ENCODE results near the gene KMT2D.
"Not testable (repeated sequence)": the region's sequence is repeated elsewhere in the genome, so short reads cannot be mapped to it uniquely, and the experiment has no call there.

KMT2D gene

DNA sequence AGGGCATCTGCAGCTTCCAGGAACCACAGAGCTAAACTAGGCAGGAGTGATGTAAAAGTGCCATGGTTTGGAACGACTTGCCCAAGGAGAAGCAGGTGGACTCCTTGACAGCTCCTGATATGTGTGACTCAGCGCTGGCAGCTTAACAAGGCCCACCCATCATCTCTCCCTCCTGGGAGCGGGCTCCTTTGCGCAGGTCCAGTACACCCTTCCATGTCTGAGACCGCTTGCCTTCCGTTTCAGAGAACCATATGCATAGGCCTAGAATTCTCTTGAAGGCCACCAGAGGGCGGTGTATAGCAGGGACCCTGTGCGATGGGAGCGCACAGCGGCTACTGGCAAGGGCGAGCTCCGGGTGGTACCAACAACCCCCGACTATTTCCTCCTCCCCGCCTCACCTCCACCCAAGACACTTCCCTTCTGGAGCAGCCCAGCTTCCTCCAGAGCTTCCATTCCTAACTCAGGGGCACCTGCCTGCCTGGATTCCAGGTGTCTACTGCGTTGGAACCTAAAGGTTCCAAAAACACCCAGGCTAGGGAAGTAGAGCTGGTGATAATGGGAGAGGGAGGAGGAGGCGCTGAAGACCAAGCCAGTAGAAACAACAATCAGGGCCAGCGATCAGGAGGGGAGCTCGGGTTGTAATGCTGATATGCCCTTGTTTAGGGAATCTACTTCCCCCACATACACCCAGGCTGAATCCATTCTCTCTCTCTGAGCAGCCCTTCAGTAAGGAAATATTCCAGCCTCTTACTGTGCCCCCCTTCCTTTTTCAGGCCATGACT, 27.7 kb upstream of the KMT2D start:
- no peak for DNase-seq (ENCODE audit: low read depth in 2 of 3, low spot score in 2 of 3)

DNA sequence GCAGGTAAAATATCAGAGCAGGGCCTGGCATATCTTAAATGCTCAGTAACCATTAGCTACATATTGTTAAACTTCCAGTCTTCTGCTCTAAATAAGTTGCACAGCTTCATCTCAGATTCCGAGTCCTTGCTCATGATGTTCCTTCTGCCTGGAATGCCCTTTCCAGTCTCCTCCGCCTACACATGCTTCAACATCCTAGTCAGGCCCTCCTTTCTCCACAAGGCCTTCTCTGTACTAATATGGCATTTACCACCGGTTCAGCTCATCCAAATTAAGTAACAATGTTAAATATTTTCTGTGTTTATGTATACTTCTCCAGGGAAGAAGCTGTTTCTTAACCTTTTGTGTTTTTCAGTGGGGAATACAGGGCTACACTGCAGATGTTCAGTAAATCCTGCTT, 25.5 kb upstream of the KMT2D start:
- no peak for DNase-seq (ENCODE audit: low read depth in 2 of 3, low spot score in 2 of 3)

DNA sequence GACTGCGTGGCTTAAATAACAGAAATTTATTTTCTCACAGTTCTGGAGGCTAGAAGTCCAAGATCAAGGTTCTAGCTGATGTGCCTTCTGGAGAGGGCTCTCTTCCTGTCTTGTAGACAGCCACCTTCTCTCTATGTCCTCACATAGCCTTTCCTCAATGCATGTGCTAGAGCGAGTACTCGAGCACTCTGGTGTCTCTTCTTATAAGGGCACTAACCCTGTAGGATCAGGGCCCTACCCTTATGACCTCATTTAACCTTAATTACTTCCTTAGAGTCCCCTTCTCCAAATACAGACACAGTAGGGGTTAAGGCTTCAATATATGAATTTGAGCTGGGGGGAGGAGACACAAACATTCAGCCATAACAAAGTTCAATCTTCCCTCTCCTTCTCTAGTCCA, 23.8 kb upstream of the KMT2D start:
- no peak for DNase-seq (ENCODE audit: low read depth in 2 of 3, low spot score in 2 of 3)

DNA sequence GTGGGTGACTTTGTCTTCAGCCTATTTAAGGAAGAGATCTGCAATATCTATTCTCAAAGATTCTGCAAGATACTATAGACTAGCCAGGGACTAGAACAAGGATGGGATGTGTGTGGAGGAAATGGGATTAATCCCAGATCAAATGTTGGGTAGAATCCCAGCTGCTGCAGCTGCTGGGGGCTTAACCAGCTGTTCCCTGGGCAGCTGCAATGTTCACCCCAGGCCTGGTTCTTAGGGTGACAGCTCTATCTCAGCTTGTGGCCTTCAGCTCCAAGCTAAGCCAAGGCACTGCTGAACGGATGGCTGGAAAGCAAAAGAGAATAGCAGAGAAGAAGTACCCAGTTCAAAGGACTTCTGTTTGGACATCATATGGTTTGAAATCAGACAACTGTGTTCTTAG, 19.2 kb upstream of the KMT2D start:
- no peak for DNase-seq (ENCODE audit: low read depth in 2 of 3, low spot score in 2 of 3)

DNA sequence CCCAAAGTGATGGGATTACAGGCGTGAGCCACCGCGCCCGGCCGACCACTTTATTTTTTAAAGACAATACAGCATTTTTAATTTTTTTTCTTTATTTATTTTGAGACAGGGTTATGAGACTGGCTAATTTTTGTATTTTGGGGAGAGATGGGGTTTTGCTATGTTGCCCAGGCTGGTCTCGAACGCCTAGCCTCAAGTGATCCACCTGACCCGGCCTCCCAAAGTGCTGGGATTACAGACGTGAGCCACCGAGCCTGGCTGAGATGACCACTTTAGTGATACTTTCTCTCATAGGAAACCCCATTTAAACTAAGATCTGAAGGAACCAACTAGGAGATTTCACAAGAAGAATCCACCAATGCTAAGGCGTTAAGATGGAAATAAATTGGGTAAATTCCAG, 10.4 kb upstream of the KMT2D start:
- DNase-seq (ENCODE audit: low read depth in 2 of 3, low spot score in 2 of 3), result no peak

DNA sequence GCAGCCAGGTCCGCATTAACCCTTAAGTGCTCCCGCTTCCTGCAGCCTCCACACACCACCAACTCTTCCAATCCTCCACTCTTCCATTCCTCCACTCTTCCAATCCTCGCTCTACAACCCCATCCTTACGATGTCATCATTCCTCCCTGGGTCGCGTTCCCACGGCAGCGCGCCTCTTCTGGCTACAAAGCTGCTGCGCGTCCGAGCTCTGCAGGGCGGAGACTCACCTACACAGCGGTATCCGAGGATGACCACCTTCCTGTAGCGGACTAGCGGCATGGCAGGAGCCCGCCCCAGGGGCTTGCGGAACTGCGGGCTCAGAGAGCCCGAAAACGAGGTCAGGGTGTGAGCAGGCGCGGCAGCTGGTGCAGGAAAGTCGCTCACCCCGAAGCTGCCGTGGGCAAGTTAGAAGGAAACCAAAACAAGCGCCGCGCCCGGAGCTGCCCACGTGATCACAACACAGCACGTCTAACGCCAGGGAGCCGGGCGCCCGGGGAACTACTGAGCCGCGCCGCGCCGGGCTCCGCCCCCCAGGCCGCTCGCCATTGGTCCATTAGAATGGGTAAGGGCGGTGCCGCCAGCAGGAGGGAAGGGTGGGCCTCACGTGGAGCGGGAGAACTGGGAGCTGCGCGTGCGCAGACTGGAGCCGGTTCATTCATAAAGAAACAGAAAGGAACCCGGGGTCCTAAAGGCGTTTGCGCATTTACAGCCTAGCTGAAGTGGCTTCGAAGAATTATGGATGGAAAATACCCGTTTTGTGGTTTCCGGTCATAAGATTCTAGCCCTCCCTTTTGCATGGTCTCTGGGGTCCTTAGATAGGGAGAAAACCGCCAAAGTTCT, 9.1 kb upstream of the KMT2D start, which contains the start of gene RHEBL1:
RHEBL1 (minus strand) TSS at position 473 of the 840 bp plus-strand sequence; CDS start at position 279, 194 bp downstream.
- DNase-seq (ENCODE audit: low read depth in 2 of 3, low spot score in 2 of 3), result peak; percentile 95 to 100 (median 98)

DNA sequence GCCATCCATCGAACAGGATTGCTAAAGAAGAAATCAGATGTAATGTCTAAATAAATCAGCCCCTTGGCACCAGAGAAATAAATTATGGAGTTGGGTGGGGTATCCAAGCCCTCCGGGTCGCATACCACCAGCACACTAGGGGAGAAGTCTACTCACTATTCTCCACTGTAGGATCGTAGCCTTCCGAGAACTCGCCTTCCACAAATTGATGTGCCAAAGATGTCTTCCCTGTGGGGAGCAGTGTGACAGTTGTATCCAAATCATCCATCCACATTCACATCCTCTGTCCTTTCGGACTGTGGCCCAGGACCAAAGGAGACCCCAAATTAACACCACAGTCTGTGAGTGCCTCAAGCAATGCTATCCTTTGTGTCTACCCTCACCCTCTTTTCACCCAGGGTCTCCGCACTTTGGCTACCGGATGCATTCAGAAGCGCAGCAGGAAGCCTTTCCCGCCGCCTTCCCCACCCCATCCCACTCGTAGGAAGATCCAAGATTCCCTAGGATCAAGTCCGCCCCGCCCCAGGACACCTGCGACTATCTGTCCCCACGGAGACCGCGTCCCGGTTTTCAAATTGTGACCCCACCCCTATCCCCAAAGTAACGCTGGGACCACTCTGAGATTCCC, 8.4 kb upstream of the KMT2D start:
- DNase-seq (ENCODE audit: low read depth in 2 of 3, low spot score in 2 of 3), result no peak

DNA sequence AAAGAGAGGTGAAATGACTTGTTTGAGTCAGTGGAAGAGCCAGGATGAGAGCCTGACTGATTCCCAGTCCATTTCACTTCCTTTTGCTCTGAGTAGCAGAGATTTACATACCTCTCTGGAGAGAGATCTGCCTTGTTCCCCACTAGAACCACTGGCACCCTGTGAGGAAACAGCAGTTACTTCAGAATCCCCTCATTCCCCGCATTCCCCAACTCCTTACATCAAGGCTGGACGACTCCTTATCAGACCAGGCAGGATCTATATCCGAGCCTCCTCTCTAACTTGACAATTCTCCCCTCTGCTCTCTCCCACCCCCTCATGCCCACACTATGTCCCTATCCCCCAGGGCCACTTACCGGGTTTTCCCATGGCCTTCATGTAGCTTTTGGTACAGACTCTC, 5.5 kb upstream of the KMT2D start:
- DNase-seq (ENCODE audit: low read depth in 2 of 3, low spot score in 2 of 3), result no peak

DNA sequence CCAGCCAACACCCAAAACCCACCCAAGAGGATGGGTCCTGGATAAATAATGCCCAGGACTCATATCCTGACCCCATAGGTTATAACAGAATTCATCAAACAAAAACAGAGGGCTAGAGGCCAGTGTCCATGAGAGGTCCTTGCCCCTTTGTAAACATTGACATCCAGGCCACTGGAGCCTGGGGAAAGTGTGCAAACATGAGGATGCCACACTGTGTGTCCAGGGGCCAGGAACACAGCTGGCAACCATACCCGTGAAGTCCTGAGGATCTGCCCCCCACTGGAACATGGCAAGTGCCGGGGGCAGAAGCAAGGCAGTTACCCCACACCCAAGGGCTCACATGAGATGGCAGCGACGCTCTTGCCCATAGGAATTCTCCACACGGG, 4.2 kb upstream of the KMT2D start:
- DNase-seq (ENCODE audit: low read depth in 2 of 3, low spot score in 2 of 3), result no peak

DNA sequence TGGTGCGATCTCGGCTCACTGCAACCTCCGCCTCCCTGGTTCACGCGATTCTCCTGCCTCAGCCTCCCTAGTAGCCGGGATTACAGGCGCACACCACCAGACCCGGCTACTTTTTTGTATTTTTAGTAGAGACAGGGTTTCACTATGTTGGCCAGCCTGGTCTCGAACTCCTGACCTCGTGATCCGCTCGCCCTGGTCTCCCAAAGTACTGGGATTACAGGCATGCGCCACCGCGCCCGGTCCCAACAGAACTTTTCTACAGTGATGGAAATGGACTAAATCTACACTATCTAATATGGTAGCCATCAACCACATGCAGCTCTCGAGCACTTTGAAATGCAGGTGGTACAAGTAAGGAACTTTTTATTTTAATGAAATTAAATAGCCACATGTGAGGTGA, 1.3 kb upstream of the KMT2D start:
- DNase-seq (ENCODE audit: low read depth in 2 of 3, low spot score in 2 of 3), result not testable (repeated sequence)

DNA sequence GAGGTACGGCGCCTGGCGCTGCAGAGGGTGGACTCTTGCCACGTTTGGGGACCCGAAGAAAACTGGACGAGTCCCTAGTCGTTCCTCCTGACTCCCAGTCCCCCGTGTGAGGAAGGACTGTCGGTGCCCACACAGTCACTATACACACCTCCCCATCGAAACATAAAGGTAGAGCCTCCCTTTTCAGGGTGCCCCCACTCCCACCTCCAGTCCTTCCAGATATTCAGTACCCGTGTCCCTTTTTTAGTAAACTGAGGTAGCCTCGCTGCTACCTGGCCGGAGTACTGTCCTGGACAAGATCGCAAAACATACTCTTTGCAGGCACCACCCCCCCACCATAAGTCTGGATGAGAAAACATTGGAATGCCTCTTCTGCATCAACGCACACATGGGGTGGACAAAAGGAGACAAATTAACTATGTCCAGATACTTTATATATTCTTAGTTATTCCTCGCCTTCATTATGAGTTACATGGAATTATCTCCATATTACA, 610 bp upstream of the KMT2D start:
- DNase-seq (ENCODE audit: low read depth in 2 of 3, low spot score in 2 of 3), result no peak

DNA sequence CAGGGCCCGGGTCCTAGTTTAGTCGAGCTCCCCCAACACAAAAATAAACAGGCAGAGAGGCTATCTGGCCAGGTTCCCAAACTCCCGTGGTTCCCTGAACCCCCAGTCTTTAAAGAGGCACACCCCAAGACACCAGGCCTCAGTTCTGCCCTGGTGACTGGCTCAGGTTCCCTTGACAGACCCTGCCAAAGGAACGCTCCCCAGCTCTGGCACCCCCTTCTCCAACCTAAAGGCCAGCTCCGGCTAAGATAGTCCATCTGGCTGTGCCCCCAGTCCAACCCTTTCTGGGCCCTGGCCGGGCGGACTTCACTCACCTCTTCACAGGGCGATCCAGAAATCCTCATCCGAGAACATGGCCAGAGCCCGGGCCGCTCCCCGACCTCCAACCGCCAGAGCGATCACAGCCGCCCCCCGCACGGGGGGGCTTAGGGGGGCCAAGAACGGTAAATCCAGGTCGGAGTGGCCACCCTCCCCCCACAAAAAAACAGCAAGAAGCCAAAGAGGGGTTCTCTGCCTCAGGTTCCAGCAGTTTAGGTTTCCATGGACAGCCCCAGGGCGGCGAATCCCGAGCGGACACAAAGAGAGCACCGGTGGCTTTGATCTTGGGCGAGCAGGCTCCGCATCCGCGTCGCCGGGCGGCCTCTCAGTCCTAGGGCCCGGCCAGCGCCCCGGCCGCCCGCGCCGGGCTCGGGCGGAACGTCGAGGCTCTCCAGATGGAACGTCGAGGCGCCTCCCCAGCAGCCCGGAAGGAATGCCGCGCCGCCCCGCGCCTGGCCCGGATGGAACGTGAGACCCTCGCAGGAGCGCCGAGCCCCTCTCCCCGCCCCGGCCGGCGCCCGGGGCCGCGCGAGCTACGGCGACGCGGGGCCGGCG, 1.1 kb downstream of the KMT2D start:
- no peak for DNase-seq (ENCODE audit: low read depth in 2 of 3, low spot score in 2 of 3)

DNA sequence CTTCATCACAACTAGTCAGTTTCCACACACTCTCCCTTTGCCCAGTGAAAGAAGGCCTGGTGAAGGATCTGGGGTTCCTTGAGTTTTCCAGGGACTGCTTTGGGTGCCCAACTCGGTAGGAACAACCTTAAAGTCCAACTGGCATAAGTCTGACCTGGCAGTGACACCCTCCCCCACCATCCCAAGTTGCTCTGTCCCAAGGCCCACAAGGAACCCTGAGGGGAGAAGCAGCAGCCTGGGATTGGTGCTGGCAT, 1.6 kb downstream of the KMT2D start:
- DNase-seq (ENCODE audit: low read depth in 2 of 3, low spot score in 2 of 3), result no peak

DNA sequence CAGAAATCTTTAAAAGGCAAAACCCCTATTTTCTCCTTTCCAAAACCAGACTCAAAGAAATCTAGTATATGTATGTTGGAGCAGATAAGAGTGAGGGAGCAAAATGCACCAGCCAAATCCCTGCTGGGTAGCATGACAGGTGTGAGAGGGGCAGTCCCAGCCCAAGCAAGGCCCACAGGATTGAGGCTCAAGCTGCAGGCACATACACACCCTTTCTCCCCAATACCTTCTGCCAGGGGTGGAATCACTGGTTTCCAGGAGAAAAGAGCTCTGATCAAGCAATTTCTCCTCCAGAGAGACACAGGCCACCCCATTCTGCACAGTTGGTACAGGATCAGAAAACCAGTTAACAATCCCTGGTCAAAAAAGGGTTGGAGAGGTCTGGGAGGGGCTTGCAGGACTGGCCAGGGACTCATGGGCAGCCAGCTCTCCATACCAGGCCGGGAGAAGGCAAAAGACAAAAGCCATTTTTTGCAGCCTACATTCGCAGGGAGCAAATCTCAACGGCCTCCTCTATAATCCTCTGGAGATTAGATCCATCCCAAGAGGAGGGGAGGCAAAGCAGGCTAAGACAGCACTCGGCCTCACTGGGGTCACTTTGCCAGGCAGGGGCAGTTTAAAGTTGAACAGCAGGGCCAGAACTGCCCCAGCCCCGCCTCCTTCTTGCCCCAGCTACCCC, 2.1 kb downstream of the KMT2D start:
- DNase-seq (ENCODE audit: low read depth in 2 of 3, low spot score in 2 of 3), result no peak

DNA sequence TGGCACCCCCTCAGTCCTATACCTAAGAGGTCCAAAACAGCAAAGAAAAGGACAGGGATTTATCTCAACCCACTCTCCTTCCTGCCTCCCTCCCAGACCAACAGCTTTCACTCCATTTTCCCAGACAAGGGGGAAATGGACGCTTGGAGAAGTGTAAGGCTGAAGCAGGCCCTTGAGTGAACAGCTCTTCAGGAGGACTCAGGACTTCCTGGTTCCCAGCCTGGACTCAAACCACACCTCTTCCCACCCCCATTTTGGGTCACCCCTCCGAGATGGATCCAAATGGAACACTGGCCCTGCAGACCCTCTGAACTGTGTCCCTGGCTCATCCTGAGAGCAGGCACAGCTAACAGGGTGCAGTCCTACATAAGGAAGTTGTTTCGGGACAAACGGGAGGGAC, 2.7 kb downstream of the KMT2D start:
- DNase-seq (ENCODE audit: low read depth in 2 of 3, low spot score in 2 of 3), result no peak

DNA sequence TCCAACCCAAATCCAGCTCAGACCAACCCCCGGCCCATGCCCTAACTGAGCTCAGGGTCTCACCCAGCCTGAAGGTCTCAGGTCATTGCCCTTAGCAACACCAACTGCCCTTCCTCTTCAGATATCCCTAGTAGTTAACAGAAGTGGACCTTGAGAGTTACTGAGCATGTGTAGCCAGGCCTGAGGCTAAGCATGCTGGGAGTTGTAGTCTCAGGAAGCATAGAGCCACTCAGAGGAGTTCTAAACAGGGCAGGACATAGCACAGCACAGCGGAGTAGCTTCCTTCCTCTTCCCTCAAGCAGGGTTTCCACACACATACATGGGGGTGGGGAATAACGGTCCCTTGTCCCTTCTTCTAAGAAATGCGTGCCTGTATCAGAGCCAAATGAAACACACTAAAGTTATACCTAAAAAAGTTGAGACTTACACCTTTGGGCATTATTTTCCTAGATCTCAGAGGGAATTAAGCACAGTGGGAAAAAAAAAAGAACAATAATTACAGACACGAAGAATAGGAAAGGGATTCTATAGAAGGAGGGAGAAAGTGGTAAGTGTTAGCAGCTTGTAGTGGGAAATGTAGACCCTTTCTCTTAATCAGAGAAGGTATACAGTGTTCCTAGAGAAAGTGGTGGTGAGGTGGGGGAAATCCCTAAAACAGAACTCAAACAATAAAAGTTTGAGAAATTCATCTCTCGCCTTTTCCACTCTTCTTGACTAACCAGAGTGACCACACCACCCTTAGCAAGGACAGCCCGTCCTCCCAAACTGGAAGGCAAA, 4.4 kb downstream of the KMT2D start:
- DNase-seq (ENCODE audit: low read depth in 2 of 3, low spot score in 2 of 3), result no peak

DNA sequence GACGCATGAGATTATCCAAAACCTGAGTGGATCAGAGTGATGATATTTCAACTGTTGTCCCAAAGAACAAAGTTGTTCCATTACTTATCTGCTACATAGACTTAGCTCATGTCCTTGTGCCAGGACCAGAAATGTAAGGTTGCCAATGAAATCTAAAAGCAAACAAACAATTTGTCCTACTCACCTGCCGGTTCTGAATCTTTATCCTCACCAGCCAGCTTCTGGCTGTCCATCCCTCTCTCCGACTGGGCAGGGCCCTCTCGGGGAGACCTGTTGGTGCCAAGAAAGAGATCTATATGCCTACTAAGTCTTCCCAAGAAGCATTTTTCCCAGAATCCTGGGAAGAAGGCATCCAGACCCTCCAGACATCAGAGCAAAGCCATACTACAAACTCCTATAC, 5.5 kb downstream of the KMT2D start:
- DNase-seq (ENCODE audit: low read depth in 2 of 3, low spot score in 2 of 3), result no peak

DNA sequence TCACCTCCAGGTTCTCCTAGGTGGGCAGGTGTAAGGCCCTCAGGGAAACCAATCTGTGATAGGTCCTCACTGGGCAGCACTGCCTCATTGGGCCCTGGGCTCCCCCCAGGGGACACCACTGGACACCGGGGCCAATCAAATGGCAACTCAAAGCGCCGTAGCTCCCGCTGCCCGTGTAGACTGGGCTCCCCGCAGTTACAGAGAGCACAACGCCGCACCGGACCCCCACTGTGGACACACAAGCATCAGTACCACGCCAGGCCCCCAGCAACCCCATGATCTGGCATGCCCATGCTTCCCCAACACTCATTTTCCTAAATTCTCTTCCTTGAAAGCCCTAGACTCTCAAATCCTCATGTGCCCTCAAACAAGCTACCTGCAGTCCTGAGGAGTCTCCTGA, 6.1 kb downstream of the KMT2D start:
- no peak for DNase-seq (ENCODE audit: low read depth in 2 of 3, low spot score in 2 of 3)

DNA sequence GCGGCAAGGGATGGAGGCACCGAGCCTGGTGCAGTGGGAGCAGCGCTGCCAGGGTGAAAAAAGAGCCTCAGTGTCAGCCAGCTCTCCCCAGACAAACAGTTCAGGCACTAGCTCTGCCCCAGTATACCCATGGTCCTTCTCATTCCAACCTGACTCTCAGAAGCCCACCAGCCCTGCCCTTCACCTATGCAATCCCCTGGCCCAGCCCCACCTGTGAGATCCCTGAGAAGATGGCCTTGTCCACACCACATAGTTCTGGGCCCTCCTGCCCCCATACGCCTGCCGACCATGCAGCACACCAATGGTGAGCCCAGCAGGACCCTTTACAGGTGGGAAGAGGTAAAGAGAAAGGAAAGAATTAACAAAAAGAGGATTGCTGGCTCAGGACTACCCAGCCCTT, 6.5 kb downstream of the KMT2D start:
- DNase-seq (ENCODE audit: low read depth in 2 of 3, low spot score in 2 of 3), result no peak

All from activated CD8-positive, alpha-beta memory T cell treated with anti-CD3 and anti-CD28 coated beads for 48 hours (primary cell).